Activated naive CD4-positive, alpha-beta T cell treated with anti-CD3 and anti-CD28 coated beads, Interleukin-2, amount 50 U/mL, for 72 hours (primary cell): ENCODE data around the gene CACHD1. TPM values are rescaled to one million over a fixed set of nuclear protein-coding genes. Genes with fewer than 3 reads are reported as not detected.
A peak's percentile ranks its signal among the peaks of the same experiment; 100 is the strongest.

Experiments used
- ATAC-seq, 2 donors: fragments of 150-1000 bp; cut with Tn5 transposase; 2 replicates each; pipeline ENCODE4 v1.10.0; 2021; ENCODE audit warnings: mild to moderate bottlenecking in 2 of 2, moderate library complexity in 2 of 2
- DNase-seq, 2 donors: peaks; one replicate each; pipeline ENCODE4 v3.0.0; 2021 to 2022; ENCODE audit warnings: low spot score in 2 of 2
- H3K27ac Mint-ChIP-seq, 2 donors: one replicate each; pipeline ENCODE4 v1.8.0; 2022; ENCODE audit warnings: mild to moderate bottlenecking in 2 of 2, mixed read lengths in 2 of 2
- H3K36me3 Mint-ChIP-seq, 2 donors: one replicate each; pipeline ENCODE4 v1.8.0; 2022; ENCODE audit warnings: mixed read lengths in 2 of 2
- H3K9me3 Mint-ChIP-seq, 2 donors: one replicate each; pipeline ENCODE4 v1.8.0; 2022; ENCODE audit warnings: mixed read lengths in 2 of 2
- total RNA-seq, 2 donors: library from RNA; stranded (reverse); gene quantifications; one replicate each; pipeline ENCODE4 v1.2.3, GENCODE V29; 2022

Gene CACHD1
- total RNA-seq, 2 donors from 2014 or later: 1.1 to 1.6 TPM

DNA sequence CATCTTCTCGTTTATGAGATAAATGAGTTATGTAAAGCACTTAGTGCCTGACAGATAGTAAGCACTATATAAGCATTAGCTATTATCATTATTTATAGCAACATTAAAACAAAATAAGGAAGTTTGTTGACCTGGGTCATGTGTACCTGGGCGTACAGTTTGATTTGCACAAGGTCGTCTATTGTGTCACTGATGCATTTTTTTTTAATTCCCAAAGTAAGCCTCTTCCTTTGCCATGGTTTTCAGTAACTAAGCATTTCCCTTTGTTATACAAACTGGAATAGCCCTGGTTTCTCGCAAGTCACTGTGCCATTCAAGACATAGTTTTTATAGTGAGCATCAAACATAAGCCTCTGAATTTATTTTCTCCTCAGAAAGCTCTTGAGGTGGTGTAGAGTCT lies 72.2 kb downstream of the CACHD1 start:
- no peak for DNase-seq
- no peak for ATAC-seq
- no peaks in the 10 kb centered on the region for H3K36me3 Mint-ChIP-seq
- no peak overlapping the region for H3K27ac Mint-ChIP-seq
- H3K9me3 Mint-ChIP-seq: no peaks in the 10 kb centered on the region

DNA sequence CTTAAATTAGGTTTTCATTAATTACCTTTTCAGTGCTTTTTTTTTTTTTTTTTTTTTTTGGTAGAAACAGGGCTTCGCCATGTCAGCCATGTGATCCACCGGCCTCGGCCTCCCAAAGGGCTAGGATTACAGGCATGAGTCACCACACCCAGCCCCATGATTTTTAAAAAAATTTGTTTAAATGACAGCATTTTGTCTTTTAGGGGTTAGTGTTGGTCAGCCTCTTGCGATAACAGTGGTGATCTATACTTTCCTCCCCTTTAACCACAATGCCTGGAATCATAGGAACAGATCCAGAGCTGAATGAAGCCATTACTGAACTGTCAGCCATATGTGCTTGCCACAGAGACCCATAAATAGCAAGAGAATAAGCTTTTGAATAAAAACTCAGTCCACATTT lies 73.9 kb downstream of the CACHD1 start:
- no peaks in the 10 kb centered on the region for H3K36me3 Mint-ChIP-seq
- no peaks in the 10 kb centered on the region for H3K9me3 Mint-ChIP-seq
- ATAC-seq (peak in 1 of 2 donors; percentile 6), DNase-seq (no peak)
- H3K27ac Mint-ChIP-seq: no peak overlapping the region

DNA sequence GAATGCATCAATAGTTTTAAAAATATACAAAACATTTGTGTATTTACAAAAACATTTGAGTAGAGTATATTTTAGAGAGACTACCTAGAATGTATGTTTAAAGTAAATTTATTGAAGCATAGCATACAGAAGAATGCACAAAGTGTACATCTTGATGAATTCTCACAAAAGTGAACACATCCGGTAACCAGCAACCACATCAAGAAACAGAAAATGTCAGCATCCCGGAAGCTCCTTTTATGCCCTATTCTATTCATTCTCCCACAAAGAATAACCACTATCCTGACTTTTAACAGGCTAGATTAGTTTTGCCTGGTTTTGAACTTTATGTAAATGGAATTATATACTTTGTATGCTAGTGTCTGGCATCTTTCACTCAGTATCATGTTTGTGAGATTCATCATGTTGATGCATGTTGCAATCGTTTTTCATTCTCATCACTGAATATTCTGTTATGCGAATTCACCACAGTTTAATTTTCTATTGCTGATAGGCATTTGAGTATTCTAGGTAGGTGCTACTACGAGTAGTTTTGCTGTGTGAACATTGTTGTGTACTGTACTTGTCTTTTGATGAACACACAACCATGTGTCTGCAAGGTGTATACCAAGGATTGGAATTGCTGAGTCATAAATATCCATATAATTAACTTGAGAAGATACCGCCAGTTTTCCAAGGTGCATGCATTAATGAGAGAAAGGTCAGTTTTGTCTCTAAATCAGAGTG lies 75.4 kb downstream of the CACHD1 start:
- no peak for DNase-seq
- peak; percentile 21 to 34 for ATAC-seq

DNA sequence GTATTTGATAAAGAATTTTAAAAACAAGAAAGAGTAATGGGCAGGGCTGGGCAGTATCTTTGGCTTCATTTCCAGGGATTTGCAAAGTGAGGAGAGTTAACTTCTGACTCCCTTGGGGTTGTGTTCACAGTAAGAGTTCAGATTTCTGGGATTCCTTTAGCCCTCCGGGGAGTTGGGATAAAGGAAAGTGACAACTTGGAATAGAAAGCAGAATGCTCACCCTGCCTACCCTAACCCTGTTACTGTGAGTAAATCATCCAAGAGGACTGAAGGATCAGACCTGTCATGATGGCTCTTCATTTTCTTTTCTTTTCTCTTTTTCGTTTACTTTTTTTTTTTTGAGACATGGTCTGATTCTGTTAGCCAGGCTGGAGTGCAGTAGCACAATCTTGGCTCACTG lies 76.1 kb downstream of the CACHD1 start:
- Mint-ChIP-seq H3K36me3 (no peaks in the 10 kb centered on the region), H3K27ac (no peak overlapping the region), H3K9me3 (no peaks in the 10 kb centered on the region)
- DNase-seq (no peak), ATAC-seq (no peak)

More for the DNA sequence above, 75.4 kb downstream of the CACHD1 start:
- Mint-ChIP-seq H3K9me3 (no peaks in the 10 kb centered on the region), H3K27ac (no peak overlapping the region), H3K36me3 (no peaks in the 10 kb centered on the region)

DNA sequence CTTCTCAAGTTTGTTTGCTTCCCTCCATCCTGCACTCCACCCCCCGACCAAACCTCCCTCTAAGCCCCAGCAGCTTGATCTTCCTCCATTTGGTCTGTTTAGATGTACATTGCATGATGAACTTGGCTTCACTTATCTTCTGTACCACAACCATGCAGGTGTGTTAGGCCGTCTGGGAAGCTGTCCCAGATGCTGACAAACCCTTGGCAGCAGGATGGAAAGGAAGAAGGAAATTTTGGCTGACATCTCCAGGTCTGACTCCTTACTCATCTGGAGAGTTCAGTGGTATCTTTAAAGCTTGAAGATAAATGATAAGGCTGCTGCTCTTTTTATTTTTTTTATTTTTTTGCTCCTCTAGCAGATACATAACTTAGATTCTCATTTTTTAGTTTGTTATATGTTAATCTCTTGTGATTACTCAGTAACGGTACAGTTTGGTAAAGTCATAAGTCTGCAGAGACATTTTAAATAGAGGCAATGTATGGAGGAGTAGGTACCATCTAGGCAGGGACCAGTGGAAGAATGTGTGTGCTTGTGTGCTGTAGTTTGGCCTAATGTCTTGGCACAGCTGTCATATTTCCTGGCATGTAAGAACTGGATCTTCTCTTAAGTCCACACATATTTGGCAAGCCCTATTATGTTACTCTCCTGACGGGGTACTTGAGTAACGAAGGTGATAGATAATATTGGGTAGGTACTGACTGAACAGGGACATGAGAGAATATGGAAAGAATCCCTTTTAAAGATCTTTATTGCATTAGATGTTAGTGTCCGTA lies 79.7 kb downstream of the CACHD1 start:
- DNase-seq (no peak), ATAC-seq (no peak)
- no peaks in the 10 kb centered on the region for H3K36me3 Mint-ChIP-seq
- H3K9me3 Mint-ChIP-seq: no peaks in the 10 kb centered on the region
- peak overlapping the region in 1 of 2 donors; percentile 15 for H3K27ac Mint-ChIP-seq

DNA sequence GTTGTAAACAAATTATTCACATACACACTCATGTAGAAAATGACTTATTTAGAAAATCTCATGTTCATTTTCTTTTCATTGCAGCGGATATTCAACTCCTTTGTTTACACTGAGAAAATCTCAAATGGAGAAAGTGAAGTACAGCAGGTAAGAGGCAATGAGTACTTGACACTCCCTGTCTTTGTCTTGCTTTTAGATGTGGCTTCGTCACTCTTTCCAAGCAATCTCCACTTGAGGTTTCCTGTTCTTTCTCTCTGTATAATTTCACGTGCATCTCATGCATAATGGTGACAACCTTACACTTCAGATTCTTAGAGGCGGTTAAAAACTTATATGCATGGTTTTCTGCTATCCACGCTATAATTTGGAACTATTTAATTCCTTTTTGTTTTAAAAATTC lies 80.6 kb downstream of the CACHD1 start:
- H3K36me3 Mint-ChIP-seq: no peaks in the 10 kb centered on the region
- H3K27ac Mint-ChIP-seq: no peak overlapping the region
- DNase-seq: peak in 1 of 2 donors; percentile 15
- H3K9me3 Mint-ChIP-seq: no peaks in the 10 kb centered on the region
- ATAC-seq: peak; percentile 94 to 97

DNA sequence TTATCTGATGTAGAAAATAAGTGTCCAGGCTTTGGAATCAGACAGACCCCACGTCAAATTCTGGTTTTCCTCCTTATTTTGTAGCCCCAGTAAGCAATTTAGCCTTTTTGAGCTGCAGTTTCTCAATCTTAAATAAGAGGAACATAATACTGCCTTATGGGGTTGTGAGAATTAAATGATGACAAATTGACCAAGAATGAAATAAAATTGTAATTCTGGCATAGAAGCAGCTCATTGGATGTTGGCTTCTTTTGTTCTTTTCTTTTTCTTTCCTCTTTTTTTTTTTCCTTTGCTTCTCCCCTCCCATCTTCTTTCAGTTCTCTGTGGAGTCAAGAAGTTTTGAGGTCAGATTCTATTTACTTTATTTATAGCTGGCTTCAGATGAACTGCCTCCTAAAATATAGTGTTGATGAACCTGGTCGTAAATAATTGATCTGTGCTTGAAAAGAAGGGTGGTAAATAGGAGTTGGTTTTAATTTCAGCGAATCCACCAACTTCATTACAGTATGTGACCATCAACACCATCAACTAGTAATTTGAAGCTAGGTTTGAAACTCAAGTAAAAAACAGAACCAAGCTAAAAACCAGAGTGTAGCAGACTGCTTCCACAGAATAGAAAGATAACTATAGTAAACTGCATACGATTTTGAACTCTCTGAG lies 81.1 kb downstream of the CACHD1 start:
- peak overlapping the region in 1 of 2 donors; percentile 48 for H3K27ac Mint-ChIP-seq
- ATAC-seq (no peak), DNase-seq (no peak)
- H3K9me3 Mint-ChIP-seq: no peaks in the 10 kb centered on the region
- no peaks in the 10 kb centered on the region for H3K36me3 Mint-ChIP-seq

DNA sequence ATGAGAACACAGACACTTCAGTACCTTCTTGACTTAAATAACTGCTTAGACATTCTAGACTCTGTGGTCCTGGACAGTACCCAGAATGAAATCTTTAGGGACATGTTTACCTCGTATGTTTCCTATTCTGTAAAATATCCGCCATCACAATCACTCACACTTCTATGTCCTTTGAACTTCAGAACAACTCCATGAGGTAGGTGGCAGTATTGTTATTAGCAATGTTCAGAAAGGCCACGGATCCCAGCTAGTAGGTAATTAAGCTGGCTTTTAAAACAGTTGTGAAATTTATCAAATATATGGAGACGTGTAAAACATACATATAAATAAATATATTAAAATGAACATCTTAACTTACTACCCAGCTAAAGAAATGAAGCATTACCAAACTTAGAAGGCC lies 83.4 kb downstream of the CACHD1 start:
- Mint-ChIP-seq H3K36me3 (peaks cover 3 to 4% of the 10 kb centered on the region in 2 donors), H3K27ac (no peak overlapping the region), H3K9me3 (no peaks in the 10 kb centered on the region)
- ATAC-seq (peak; percentile 34 to 41), DNase-seq (no peak)

DNA sequence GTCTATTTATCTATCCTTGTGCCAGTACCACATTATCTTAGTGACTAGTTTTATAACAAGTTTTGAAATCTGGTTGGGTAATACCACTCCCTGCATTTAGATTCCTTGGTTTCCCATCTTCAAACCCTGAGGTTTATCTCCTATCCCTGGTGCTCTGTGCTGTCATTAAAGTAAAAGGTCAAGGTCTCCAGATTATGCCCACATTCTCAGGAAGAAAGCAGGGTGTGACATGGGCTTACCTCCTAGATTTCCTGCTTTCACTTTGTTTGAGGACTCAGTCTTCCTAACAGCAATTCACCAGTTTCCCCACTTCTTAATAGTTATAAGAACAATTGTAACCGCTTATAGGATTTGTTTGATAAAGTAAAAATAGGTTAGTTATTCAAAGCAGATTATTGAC lies 86.0 kb downstream of the CACHD1 start:
- Mint-ChIP-seq H3K27ac (no peak overlapping the region), H3K36me3 (peaks cover 7% of the 10 kb centered on the region in 2 donors), H3K9me3 (no peaks in the 10 kb centered on the region)
- DNase-seq: no peak
- no peak for ATAC-seq

DNA sequence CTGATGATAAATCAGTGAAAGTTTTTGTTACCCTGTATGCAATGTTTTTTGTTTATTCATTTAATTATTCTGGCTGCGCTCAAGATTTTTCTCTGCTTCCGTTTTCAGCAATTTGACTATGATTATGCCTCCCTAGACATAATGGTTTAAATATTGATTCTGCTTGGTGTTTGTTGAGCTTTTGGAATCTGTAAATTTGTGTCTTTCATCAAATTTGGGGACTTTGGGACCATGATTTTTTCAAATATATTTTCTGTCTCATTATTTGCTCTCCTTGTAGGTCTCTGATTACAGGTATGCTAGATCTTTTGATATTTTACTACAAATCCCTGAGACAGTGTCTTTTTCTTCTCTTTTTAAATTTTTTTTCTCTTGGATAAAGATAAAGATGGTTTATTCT lies 92.1 kb downstream of the CACHD1 start:
- H3K9me3 Mint-ChIP-seq: peaks cover 0 to 4% of the 10 kb centered on the region in 2 donors
- H3K27ac Mint-ChIP-seq: no peak overlapping the region
- DNase-seq (no peak), ATAC-seq (no peak)
- peaks cover 7% of the 10 kb centered on the region in 2 donors for H3K36me3 Mint-ChIP-seq

DNA sequence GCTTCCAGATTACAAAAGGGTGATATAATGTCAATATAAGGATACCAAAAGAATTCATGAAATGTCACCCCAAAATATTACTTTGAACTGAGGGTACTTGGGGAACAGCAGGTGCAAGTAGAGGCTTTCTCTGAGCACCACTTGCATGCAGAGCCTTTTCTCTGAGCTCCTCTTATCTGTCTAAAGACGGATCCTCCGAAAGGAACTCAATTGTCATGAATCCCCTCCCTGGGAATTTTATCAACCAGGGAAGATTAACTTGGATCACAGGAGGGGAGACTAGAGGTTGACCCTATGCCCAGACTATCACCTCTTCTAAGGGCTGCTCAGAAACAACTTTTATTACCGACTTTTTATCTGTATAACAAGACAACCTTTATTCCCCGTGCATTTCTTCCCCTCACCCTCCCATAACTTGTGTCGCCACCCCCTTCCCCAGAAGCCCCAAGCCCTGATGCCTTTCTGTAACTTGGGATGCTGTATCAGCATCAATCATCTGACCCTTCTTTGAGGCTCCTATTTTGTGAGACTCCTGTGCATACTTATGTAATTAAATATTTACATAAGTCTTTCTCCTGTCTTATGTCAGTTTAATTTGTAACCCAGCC lies 94.1 kb downstream of the CACHD1 start:
- ATAC-seq (no peak), DNase-seq (no peak)
- H3K36me3 Mint-ChIP-seq: no peaks in the 10 kb centered on the region
- peaks cover 0 to 4% of the 10 kb centered on the region in 2 donors for H3K9me3 Mint-ChIP-seq
- H3K27ac Mint-ChIP-seq: no peak overlapping the region

DNA sequence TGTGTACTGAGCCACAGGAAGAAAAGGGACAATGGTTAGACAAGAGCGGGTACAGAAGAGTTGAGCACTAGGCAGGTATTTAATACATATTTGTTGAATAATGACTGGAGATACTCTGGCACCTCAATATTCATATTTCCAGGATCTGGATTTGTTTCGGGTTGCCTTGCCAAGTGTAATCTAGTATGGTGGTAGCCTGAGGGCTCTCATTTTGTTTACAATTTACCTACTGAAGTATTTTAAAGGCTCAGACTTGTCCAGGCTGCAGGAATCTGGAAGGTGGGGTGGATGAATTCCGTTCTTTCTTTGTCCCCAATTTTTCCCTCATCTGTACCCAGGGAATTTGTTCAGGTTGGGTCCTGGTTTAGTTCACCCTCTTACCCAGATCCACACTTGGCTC lies 95.0 kb downstream of the CACHD1 start:
- ATAC-seq (no peak), DNase-seq (no peak)
- no peaks in the 10 kb centered on the region for H3K36me3 Mint-ChIP-seq
- peaks cover 0 to 4% of the 10 kb centered on the region in 2 donors for H3K9me3 Mint-ChIP-seq
- H3K27ac Mint-ChIP-seq: no peak overlapping the region

DNA sequence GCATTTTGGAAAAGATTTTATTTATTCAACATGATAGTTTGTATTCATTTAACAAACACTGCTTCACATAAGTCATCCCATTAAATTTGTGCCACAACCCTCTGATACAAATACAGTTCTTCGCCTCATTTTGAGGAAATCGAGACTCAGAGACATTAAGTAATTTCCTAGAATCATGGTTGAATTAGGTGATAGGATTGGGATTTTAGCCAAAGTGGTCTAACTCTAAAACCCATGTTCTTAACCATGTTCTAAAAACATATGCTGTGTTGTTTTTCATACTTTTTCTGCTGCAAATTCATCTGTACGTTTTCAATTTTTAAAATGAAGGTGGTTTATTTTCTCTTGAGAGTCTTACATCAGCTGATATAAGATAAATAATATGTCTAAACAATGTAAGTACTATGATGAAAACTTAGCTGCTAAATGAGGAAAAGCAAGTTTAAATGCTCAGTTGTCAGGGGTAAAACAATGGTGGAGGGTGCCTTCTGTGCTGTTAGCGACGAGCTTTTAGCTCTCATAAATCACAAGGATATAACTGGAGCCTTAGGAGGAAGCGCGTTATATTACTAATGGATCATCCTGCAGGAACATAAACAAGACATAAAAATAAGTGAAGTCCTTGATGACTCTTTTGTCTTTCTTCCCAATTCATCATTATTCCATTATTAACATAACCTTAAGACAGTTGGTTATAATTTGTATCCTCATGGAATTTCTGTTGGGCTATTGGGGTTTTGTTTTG lies 97.7 kb downstream of the CACHD1 start:
- no peak for ATAC-seq
- H3K27ac Mint-ChIP-seq: no peak overlapping the region
- no peaks in the 10 kb centered on the region for H3K9me3 Mint-ChIP-seq
- no peaks in the 10 kb centered on the region for H3K36me3 Mint-ChIP-seq
- DNase-seq: no peak

DNA sequence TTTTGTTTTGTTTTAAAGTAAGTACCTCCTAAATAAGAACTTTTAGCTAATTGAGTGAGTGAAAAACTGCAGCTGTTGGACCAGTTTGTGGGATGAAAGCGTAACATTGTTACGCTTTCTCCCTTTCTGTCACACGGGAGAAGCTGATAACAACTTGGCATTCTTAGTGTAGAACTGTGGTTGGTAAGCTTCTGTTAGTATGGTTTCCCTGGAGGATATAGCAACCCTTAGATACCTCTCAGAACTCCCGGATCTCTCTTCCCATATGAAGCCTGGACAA lies 98.2 kb downstream of the CACHD1 start:
- no peak for DNase-seq
- Mint-ChIP-seq H3K9me3 (no peaks in the 10 kb centered on the region), H3K36me3 (no peaks in the 10 kb centered on the region), H3K27ac (no peak overlapping the region)
- ATAC-seq: no peak

DNA sequence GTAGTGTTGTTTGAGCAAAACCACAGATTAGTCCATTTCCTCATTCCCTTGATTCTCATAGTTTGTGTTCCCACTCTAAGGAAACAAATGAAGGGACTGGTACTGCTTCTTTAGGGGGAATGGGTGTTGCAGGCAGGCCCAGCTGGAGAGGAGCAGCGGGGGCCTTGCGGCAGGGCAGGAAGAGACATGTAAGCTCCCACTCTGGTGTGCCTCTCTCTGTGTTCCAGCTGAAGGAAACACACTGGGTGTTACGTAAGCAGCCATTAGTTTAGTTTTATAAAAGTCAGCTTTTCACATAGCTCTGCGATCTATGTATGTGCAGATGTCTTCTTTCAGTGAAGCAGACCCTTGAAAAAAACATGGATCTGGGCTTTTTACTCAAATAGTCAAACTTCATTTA lies 99.5 kb downstream of the CACHD1 start:
- Mint-ChIP-seq H3K9me3 (no peaks in the 10 kb centered on the region), H3K27ac (no peak overlapping the region), H3K36me3 (no peaks in the 10 kb centered on the region)
- DNase-seq: no peak
- no peak for ATAC-seq

DNA sequence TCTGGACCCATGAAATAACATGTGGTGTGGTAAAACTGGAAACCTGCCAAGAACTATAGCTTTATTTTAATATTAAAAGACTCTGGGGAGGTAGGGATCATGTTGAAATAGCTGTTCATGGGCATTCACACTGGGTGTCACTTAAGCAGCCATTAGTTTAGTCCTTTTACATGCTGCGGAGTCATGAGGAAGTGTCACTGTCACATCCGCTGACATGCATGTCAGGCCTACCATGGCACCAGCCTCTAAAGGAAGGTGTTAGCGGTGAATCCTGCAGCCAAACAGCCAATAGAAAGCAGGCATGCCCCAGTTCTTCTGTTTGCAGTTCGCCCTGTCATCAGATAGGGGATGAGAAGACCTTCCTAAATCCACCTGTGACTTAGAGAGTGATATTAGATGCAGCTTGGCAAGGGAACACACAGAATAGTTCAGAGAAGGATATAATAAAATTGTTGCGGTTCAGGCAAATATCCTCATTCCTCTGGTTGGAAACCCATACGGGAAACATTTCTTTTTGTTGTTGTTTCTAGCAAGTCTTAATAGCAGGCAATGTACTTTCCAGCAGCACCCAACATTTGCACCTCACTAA lies 100.4 kb downstream of the CACHD1 start:
- DNase-seq: no peak
- H3K27ac Mint-ChIP-seq: no peak overlapping the region
- no peaks in the 10 kb centered on the region for H3K36me3 Mint-ChIP-seq
- ATAC-seq: no peak
- no peaks in the 10 kb centered on the region for H3K9me3 Mint-ChIP-seq
